Right ventricle myocardium superior (tissue), 1 donor: Measurements from ENCODE around the gene TPSG1. TPM values are rescaled to one million over a fixed set of nuclear protein-coding genes. Genes with fewer than 3 reads are reported as not detected.

Source experiments
- ATAC-seq: fragments of 200-7000 bp; cut with Tn5 transposase; one replicate; pipeline ENCODE4 v1.9.1; 2020; ENCODE audit warnings: mild to moderate bottlenecking; ENCODE audit not compliant: poor library complexity
- DNase-seq: peaks from one replicate; pipeline ENCODE4 v3.0.0-alpha.2; 2020
- intact Hi-C: fragments of 100-400 bp; cut with DNase I; formaldehyde crosslinking; loops from one replicate; pipeline ENCODE4 v1.11.2; 2022
- total RNA-seq: library from RNA; stranded (reverse); fragmentation: NEBNext Ultra II Directional; extraction: Animal tissue kit (Norgen Biotek cat#: 25700); gene quantifications from one replicate; pipeline ENCODE4 v1.2.1, GENCODE V29; 2021
- donor health status: DM: no; HTN: yes; CAD: no; lungs with severe emphysema.

The TPSG1 gene
- total RNA-seq, 1 donor from 2014 or later: 0.19 TPM

DNA sequence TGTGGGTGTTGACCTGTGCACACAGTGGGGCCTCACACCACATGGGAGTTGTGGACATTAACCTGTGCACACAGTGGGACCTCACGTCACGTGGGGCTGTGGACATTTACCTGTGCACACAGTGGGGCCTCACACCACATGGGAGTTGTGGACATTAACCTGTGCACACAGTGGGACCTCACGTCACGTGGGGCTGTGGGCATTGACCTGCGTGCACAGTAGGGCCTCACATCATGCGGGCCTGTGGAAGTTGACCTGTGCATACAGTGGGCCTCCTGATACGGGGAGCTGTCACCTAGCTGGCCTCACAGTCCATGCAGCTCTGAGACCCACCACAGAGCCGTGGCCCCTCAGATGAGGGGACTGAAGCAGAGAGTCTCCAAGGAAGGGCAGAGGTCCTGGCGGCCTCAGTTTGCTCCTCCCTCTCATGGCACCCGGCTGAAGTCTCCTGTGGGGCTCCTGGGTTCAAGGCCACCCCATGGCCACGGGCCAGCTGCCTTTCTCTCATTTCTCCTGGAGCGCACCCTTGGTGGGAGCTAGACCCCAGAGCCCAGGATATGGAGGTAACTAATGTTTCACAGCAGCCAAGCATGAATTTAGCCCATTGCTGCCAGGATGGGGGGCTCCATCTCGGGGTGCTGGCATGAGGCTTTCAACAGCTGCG lies 51.1 kb downstream of the TPSG1 start:
- intact Hi-C loops: no loop called here
- no peak for ATAC-seq
- DNase-seq: no peak

DNA sequence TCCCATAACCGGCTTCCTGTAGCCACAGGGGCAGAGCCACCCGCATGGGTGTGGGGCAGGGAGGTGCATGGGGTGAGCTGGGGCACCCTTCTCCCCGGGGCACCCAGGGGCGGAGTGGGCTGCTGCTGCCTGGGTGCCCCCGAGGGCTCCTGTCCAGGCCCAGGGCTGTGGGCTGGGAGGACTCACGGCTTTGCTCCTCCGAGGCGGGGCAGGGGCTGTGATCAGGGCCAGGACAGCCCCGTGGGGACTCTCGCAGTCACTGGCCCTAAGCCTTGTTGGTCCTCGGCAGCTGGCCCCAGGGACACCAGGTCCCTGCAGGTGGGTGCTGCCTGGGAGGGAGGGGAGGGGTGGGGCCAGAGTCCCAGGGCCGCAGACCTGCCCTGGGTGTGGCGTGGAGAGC lies 52.4 kb downstream of the TPSG1 start:
- intact Hi-C loops: no loop called here
- DNase-seq (no peak), ATAC-seq (no peak)

DNA sequence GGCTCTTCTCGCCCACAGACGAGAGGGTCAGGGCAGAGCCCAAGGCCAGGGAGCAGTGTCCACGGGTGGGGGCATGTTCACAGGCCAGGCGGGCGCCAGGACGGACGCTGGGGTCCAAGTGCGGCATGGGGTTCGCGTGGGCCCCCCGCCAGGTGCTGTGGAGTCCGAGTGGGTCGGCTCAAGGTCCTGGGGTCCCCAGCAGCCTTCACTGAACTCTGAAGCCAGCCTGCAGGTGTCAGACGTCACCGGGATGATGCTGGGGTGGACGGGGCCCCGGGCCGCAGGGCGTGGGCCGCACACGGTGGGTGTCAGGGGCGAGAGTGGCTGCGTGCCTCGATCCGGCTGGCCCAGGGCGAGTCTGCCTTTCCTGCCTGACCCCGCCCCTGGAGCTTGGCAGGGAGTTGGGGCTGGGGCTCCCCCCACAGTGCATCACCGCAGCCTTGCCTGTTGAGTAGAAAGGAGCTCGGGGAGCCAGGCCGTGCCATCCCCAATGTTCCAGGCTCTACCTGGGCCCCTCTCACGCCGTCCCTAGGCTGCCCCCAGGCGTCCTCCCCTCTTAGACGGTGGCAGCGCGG lies 53.1 kb downstream of the TPSG1 start:
- DNase-seq (no peak), ATAC-seq (no peak)
- intact Hi-C loops: no loop called here

Other genes starting within 250 kb of the TPSG1 start
- gene SOX8, start 243.5 kb downstream of the TPSG1 start, total RNA-seq: 1.0 TPM
- gene SSTR5, start 152.5 kb downstream of the TPSG1 start, total RNA-seq: 20.8 TPM
- gene C1QTNF8, start 129.0 kb downstream of the TPSG1 start, total RNA-seq: 0.13 TPM
- 4.2 TPM for gene CACNA1H, start 72.2 kb downstream of the TPSG1 start, total RNA-seq
- 10.1 TPM for gene TPSB2, start 4.9 kb upstream of the TPSG1 start, total RNA-seq
- 7.1 TPM for gene TPSAB1, start 15.4 kb upstream of the TPSG1 start, total RNA-seq
- 0.51 TPM for gene TPSD1, start 30.8 kb upstream of the TPSG1 start, total RNA-seq
- gene UBE2I, start 84.4 kb upstream of the TPSG1 start, total RNA-seq: 77.2 TPM
- gene BAIAP3, start 108.4 kb upstream of the TPSG1 start, total RNA-seq: 3.7 TPM
- 52.6 TPM for gene TSR3, start 126.6 kb upstream of the TPSG1 start, total RNA-seq
- gene GNPTG, start 126.7 kb upstream of the TPSG1 start, total RNA-seq: 30.3 TPM
- gene UNKL, start 189.4 kb upstream of the TPSG1 start, total RNA-seq: 13.6 TPM
- 14.7 TPM for gene UQCC4, start 195.5 kb upstream of the TPSG1 start, total RNA-seq
- gene PERCC1, start 205.8 kb upstream of the TPSG1 start, total RNA-seq: 0.32 TPM
- gene CCDC154, start 219.3 kb upstream of the TPSG1 start, total RNA-seq: 0.81 TPM
- gene CLCN7, start 249.8 kb upstream of the TPSG1 start, total RNA-seq: 45.0 TPM